HG03066 (cell line): ENCODE measurements around the gene HSPA9.
"Not testable (repeated sequence)": the region's sequence is repeated elsewhere in the genome, so short reads cannot be mapped to it uniquely, and the experiment has no call there.

Experiments used
- ATAC-seq: cut with Tn5 transposase; IDR thresholded peaks from one replicate; pipeline ENCODE4 v1.9.1; 2021; ENCODE audit warnings: low read depth; ENCODE audit not compliant: unreplicated experiment

HSPA9 gene

GRCh38 chr5:138538943-138539627, 36.1 kb downstream of the HSPA9 start:
- no peak for ATAC-seq

- no peak for ATAC-seq
Measured at GRCh38 chr5:138536665-138537315, 38.4 kb downstream of the HSPA9 start.

DNA sequence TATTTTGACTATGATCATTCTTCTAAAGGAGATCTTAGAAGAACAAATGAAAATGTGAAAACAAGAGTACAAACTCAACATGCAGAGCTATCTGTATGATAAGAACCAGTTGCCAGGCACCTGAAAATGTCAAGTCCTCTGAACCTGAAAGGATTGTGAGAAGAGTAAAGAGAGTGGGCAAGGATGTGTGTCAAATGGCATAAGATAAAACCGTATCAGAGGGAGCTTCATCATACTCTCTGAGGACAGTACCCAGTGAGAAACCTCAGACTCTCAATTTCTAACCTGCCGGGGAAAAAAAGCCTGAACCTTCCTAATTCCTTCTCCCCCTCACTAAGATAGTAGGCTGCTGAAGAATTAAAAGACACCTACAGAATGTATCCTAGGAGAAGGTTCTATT, 39.0 kb downstream of the HSPA9 start:
- ATAC-seq = no peak

DNA sequence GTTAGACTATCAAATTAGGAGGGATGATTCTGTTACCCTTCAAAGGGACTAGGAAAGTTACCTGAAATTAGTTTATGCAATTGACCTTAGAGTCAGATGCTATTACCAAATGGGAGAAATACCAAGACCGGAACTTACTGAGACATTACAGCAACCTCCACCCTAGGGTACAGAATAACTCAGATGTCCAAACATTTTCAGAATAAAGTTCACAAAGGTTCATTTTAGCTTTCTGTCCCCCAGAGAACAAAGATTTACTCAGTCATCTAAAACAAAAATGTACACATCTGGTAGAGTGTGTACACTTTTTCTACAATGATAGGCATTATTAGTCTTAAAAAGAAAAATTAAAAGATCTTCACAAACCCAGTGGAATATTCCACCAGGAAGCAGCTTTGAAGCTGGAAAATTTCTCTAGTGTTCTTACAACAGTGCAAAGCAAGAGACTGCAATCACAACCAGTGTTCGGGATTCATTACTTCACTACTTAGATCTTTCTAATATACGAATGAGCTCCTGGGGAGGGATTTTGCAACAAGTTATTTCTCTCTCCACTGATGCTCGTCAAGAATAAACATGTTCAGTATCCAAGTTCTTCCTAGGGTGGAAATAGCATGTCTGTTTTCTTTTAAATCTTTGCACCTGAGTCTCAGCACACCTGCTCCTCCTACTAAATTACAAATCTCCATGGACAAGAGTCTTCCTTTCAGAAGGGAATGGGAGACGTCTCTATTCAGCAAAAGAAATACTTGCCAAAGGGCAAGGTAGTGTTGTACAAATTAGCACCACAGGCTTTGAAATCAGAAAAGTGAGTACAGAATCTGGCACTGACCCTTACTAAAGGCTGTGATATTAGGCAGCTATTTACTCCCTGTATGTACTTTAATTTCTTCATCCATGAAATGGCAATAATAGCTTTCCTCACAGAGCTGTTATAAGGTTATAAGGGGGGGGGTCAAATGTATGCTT, 40.9 kb downstream of the HSPA9 start:
- no peak for ATAC-seq

DNA sequence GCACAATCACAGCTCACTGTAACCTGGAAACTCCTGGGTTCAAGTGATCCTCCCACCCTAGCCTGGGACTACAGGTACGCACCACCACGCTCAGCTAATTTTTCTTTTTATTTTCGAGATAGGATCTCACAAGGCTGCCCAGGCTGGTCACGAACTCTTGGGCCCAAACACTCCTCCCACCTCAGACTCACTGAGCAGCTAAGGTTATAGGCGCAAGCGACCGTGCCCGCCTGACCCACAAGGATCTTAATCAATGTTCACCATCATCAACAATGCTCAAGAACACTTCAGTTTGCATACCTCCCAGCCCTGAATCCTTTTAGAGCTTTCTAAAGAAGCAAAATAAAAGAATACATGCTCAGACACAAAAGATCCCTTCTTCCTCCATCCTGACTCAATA, 45.4 kb downstream of the HSPA9 start:
- ATAC-seq = no peak

DNA sequence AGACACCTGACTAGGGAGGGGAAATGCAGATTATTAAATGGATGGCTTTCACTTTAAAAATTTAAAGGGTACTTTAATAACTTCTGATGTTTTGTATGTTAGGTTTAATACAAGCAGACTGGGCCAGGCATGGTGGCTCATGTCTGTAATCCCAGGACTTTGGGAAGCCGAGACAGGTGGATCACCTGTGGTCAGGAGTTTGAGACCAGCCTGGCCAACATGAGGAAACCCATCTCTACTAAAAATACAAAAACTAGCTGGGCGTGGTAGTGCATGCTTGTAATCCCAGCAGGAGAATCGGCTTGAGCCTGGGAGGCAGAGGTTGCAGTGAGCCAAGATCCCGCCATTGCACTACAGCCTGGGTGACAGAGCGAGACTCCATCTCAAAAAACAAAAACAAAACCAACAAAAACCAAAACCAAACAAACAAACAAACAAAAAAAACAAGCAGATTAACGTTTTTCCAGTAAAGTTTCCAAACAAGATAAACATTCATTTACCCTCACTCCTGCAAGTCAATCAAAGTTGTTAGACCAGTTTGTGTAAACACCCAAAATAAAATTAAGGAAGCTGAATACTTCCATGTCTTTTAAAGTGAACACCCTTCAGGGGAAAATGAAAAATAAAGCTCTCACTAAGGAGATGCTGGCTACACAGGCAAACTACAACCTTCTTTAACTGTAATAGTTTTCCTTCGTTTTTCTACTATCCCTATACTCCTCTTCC, 46.3 kb downstream of the HSPA9 start:
- no peak for ATAC-seq

- no peak for ATAC-seq
Measured at GRCh38 chr5:138528208-138528607, 47.0 kb downstream of the HSPA9 start.

- no peak for ATAC-seq
Measured at GRCh38 chr5:138527170-138527569, 48.0 kb downstream of the HSPA9 start.

DNA sequence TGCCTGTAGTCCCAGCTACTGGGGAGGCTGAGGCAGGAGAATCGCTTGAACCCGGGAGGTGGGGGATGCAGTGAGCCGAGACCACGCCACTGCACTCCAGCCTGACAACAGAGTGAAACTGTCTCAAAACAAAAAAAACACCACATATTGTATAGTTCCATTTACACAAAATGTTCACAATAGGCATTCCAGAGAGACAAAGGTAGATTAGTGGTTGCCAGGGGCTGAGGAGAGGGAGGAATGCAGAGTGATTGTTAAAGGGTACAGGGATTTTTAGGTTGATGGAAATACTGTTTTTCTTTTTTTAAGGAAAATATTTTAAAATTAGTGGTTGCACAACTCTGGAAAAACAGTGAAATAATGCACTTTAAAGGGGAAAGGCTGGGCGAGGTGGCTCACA, 51.8 kb downstream of the HSPA9 start:
- ATAC-seq = no peak

DNA sequence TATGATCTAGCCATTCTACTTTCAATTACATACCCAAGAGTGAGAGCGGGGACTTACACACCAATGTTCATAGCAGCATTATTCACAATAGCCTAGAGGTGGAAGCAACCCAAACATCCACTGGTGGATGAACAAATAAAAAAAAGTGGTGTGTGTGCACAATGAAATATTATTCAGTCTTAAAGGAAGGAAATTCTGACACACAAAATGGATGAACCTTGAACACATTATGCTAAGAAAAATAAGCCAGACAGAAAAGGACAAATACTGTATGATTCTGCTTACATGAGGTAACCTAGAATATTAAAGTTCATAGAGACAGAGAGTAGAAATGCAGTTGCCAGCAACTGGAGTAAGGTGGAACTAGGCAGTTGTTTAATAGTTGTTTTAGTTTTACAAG, 54.2 kb downstream of the HSPA9 start:
- ATAC-seq = no peak

GRCh38 chr5:138517437-138517836, 57.8 kb downstream of the HSPA9 start:
- no peak for ATAC-seq

DNA sequence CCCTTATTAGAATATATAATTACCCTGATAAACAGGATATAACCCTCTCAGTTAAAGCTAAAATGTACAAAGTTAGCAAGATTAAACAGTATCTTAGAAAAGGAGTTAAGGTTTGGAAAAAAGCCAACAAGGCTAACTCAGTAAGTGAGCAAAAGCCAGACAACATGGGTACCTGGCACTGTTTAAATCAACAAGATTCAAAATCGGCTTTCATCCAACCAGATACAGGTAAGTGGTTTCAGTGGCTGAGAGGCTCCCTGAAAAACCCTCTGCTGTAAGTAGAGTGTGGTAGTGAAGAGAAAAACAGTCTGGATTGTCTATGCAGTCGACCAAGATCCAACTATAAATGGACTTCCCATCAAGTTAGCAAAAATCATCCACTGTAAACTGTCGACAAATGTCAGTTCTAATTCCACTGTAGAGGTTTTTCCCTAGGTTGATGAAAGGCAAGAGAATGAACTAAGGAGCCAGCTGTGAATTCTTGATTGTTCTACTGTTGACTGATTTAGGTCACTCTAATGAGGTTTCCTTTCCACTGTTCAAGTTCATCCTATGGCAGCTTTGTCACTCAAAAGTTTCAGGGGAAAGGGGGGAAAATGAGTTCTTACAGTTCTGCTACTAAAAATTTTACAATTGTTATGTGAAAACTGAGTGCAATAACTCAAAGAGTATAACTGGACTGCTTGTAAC, 59.5 kb downstream of the HSPA9 start:
- no peak for ATAC-seq

GRCh38 chr5:138514021-138514420, 61.2 kb downstream of the HSPA9 start:
- ATAC-seq = no peak

GRCh38 chr5:138508958-138509357, 66.2 kb downstream of the HSPA9 start:
- ATAC-seq = no peak

- ATAC-seq = not testable (repeated sequence)
Measured at GRCh38 chr5:138507485-138507884, 67.7 kb downstream of the HSPA9 start.

DNA sequence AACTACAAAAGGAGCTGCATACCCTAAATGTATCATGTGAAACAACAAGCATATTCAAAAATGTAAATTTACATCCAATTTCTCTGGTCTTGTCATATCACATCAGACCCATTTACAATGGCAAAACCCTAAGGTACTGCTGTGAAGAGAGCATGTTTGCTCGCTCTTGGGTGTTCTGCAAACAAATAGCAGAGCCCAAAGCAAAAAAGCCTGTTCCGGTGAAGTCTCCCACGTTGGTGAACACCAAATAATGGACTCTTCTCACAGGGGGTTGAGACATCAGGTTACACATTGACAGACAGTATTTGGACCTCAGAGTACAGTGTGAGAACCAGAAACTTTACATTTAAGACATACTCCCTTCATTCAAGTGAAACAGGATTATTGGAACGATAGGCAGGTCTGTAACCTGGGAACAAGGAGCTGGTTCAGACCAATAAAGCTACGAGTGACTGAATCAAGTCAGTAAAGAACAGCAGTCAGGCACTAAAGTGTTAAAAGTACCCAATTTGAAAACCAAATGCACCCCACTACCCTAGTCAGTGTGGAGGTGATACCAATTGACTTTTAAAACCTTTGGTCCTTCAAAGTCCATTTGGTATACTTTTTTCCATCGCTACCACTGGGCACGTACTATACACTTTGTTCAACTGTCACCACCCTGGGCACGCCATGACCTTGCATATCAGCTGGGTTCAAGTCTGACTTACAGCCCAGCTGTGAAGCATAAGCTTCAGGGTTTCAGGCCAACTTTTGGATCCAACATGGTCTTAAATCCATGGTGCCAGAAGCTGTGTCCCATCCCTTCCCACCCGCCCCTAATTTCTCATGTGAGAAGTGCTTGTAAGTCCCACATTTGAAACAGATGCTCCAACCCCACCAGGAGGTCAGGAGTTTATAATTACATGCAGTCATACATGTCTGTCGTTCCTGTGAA, 68.6 kb downstream of the HSPA9 start:
- no peak for ATAC-seq

DNA sequence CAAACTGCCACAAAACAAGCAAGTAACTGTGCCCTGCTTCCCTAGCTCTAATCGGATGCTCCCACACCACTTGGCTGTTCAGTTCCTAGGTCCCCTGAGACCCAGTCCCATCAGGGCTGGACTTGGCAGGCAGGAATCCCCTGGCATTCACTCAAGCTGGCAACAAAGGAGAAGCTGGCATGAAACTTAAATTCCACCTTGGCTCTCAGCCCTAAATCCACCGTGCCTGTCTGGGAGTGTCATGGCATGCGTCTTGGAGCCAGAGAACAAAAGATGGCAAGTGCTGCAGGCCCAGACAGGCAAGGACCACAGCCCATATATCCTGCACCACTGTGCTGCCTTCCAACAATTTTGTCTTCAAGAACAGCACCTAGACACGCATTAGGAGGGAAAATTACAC, 70.4 kb downstream of the HSPA9 start:
- no peak for ATAC-seq
